Right lobe of liver (tissue), 4 donors: ENCODE data around the gene EGLN2.
"Not testable (repeated sequence)": the region's sequence is repeated elsewhere in the genome, so short reads cannot be mapped to it uniquely, and the experiment has no call there.

ENCODE experiments used
- CTCF ChIP-seq, 4 donors: fragments of 200-600 bp in 3 of 4; fragments of 450-650 bp in 1 of 4; IDR thresholded peaks; one replicate each; pipeline versions ENCODE4 v1.5.1 to v1.8.0; 2016 to 2022; ENCODE audit warnings: antibody characterized with exemption in 4 of 4, mild to moderate bottlenecking in 2 of 4
- POLR2A ChIP-seq: fragments of 450-650 bp; IDR thresholded peaks from one replicate; pipeline ENCODE4 v1.6.1; 2017; ENCODE audit warnings: antibody characterized with exemption, mild to moderate bottlenecking
- donor health status: DM: no; HTN: no; CAD: no.
- donor health status: DM: no; HTN: no; CAD: no.
- donor health status: DM: no; HTN: yes; CAD: no.

GRCh38 chr19:40852467-40853152 is 53.6 kb downstream of the EGLN2 start:
- not testable (repeated sequence) for TF ChIP-seq CTCF (IDR thresholded peaks at IDR 0.05); POLR2A
